Stimulated activated effector memory CD8-positive, alpha-beta T cell treated with anti-CD3 and anti-CD28 coated beads, Interleukin-12 subunit alpha, Interleukin-12 subunit beta, amount 100 ng/mL, for 72 hours (primary cell): ENCODE data around the gene D2HGDH.

Experiments used
- ATAC-seq: fragments of 150-1000 bp; cut with Tn5 transposase; 2 replicates; pipeline ENCODE4 v1.10.0; 2021
- DNase-seq, 2 donors: peaks; one replicate each; pipeline ENCODE4 v3.0.0; 2021 to 2022; ENCODE audit warnings: low spot score in 2 of 2
- H3K27ac Mint-ChIP-seq: one replicate; pipeline ENCODE4 v1.8.0; 2022; ENCODE audit warnings: mild to moderate bottlenecking, mixed read lengths
- H3K36me3 Mint-ChIP-seq: one replicate; pipeline ENCODE4 v1.8.0; 2022; ENCODE audit warnings: mild to moderate bottlenecking, mixed read lengths
- H3K4me1 Mint-ChIP-seq: one replicate; pipeline ENCODE4 v1.8.0; 2022; ENCODE audit warnings: mixed read lengths
- H3K4me3 Mint-ChIP-seq: one replicate; pipeline ENCODE4 v1.8.0; 2022; ENCODE audit warnings: mild to moderate bottlenecking, mixed read lengths
- H3K9me3 Mint-ChIP-seq: one replicate; pipeline ENCODE4 v1.8.0; 2022; ENCODE audit warnings: mixed read lengths

The D2HGDH gene

DNA sequence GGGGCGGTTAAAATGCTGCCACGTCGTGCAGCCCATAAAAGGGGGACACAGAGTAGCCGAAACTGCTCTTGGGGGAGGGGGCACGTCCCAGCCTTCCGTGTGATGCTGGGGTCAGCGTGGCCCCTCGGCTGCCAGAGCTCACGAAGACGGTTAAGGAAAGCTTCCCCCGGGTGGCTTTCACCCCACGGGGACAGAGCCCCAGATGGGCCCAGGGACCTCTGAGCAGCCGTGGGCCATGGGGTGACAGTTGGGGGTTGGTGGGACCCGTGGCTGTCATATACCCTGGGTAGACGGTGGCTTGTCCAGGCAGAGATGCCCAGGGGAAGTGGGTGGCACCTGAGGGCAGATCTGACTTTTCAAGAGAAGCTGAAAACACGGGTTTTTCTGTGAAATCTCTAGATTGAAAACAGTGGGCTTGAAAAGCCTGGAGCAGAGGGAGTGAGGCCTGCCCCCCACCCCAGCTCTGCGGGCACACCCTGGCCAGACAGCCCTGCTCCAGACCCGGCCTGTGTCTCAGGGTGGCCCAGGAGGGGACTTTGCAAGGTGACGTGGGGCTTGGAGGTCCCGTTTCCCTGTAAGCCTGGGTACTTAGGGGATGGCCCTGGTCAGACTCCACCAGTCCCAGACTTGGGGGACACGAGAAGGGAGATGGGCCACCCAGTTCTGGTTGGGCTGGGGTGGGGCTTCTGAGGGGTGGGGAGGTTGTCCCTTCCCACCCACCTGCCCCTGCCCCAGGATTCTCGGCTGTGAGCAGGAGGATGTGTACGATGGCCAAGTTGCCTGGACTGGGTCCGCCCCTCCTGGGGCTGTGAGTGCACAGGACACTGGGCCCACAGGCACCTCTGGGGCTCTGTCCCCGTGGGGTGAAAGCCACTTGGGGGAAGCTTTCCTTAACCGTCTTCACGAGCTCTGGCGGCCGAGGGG lies 75.2 kb downstream of the D2HGDH start:
- DNase-seq, result no peak
- ATAC-seq, result no peak
- no peak overlapping the region for H3K4me3 Mint-ChIP-seq

GRCh38 chr2:241810307-241811200 lies 76.1 kb downstream of the D2HGDH start:
- ATAC-seq (peak; percentile 31), DNase-seq (peak in 1 of 2 donors; percentile 47)
- Mint-ChIP-seq H3K36me3 (no peaks in the 10 kb centered on the region), H3K9me3 (no peaks in the 10 kb centered on the region), H3K4me3 (no peak overlapping the region), H3K27ac (peak overlapping the region; percentile 52), H3K4me1 (peaks cover 5% of the 10 kb centered on the region)

More for the DNA sequence above, 75.2 kb downstream of the D2HGDH start:
- Mint-ChIP-seq H3K4me1 (peaks cover 4% of the 10 kb centered on the region), H3K27ac (peak overlapping the region; percentile 52), H3K9me3 (no peaks in the 10 kb centered on the region), H3K36me3 (no peaks in the 10 kb centered on the region)

- Mint-ChIP-seq H3K4me1 (peaks cover 5% of the 10 kb centered on the region), H3K36me3 (no peaks in the 10 kb centered on the region), H3K27ac (no peak overlapping the region), H3K9me3 (no peaks in the 10 kb centered on the region), H3K4me3 (no peak overlapping the region)
- DNase-seq, result peak in 1 of 2 donors; percentile 48
- ATAC-seq, result peak; percentile 19
Observed at GRCh38 chr2:241811201-241811951, 76.9 kb downstream of the D2HGDH start.

GRCh38 chr2:241811952-241812729 lies 77.7 kb downstream of the D2HGDH start:
- DNase-seq (peak in 1 of 2 donors; percentile 45), ATAC-seq (no peak)
- no peaks in the 10 kb centered on the region for H3K36me3 Mint-ChIP-seq
- no peaks in the 10 kb centered on the region for H3K9me3 Mint-ChIP-seq
- H3K27ac Mint-ChIP-seq, result no peak overlapping the region
- H3K4me3 Mint-ChIP-seq, result no peak overlapping the region
- peaks cover 9% of the 10 kb centered on the region for H3K4me1 Mint-ChIP-seq

GRCh38 chr2:241812730-241813643 lies 78.6 kb downstream of the D2HGDH start:
- ATAC-seq (no peak), DNase-seq (peak in 1 of 2 donors; percentile 48)
- Mint-ChIP-seq H3K4me1 (peaks cover 17% of the 10 kb centered on the region), H3K4me3 (peak overlapping the region; percentile 18), H3K36me3 (no peaks in the 10 kb centered on the region), H3K27ac (no peak overlapping the region), H3K9me3 (no peaks in the 10 kb centered on the region)

- DNase-seq (peak in 1 of 2 donors; percentile 47), ATAC-seq (peak; percentile 29)
- Mint-ChIP-seq H3K36me3 (no peaks in the 10 kb centered on the region), H3K4me1 (peaks cover 17% of the 10 kb centered on the region), H3K9me3 (no peaks in the 10 kb centered on the region), H3K4me3 (peak overlapping the region; percentile 18), H3K27ac (no peak overlapping the region)
Observed at GRCh38 chr2:241813644-241814392, 79.4 kb downstream of the D2HGDH start.

GRCh38 chr2:241814393-241814642 lies 79.9 kb downstream of the D2HGDH start:
- Mint-ChIP-seq H3K4me1 (peaks cover 17% of the 10 kb centered on the region), H3K27ac (no peak overlapping the region), H3K4me3 (no peak overlapping the region), H3K9me3 (no peaks in the 10 kb centered on the region), H3K36me3 (no peaks in the 10 kb centered on the region)
- DNase-seq (peak in 1 of 2 donors; percentile 44), ATAC-seq (no peak)

- peaks cover 17% of the 10 kb centered on the region for H3K4me1 Mint-ChIP-seq
- DNase-seq, result peak in 1 of 2 donors; percentile 46
- no peaks in the 10 kb centered on the region for H3K9me3 Mint-ChIP-seq
- H3K4me3 Mint-ChIP-seq, result no peak overlapping the region
- peak overlapping the region; percentile 58 for H3K27ac Mint-ChIP-seq
- ATAC-seq, result no peak
- no peaks in the 10 kb centered on the region for H3K36me3 Mint-ChIP-seq
Observed at GRCh38 chr2:241814643-241815476, 80.4 kb downstream of the D2HGDH start.

GRCh38 chr2:241815477-241816430 lies 81.3 kb downstream of the D2HGDH start:
- no peaks in the 10 kb centered on the region for H3K36me3 Mint-ChIP-seq
- H3K27ac Mint-ChIP-seq, result peak overlapping the region; percentile 58
- DNase-seq (peak in 1 of 2 donors; percentile 46), ATAC-seq (no peak)
- H3K9me3 Mint-ChIP-seq, result no peaks in the 10 kb centered on the region
- H3K4me3 Mint-ChIP-seq, result no peak overlapping the region
- peaks cover 17% of the 10 kb centered on the region for H3K4me1 Mint-ChIP-seq

GRCh38 chr2:241816431-241817121 lies 82.1 kb downstream of the D2HGDH start:
- ATAC-seq (no peak), DNase-seq (peak in 1 of 2 donors; percentile 46)
- Mint-ChIP-seq H3K4me3 (no peak overlapping the region), H3K36me3 (no peaks in the 10 kb centered on the region), H3K9me3 (no peaks in the 10 kb centered on the region), H3K4me1 (peaks cover 23% of the 10 kb centered on the region), H3K27ac (no peak overlapping the region)

- Mint-ChIP-seq H3K9me3 (no peaks in the 10 kb centered on the region), H3K4me1 (peaks cover 27% of the 10 kb centered on the region), H3K4me3 (peak overlapping the region; percentile 62), H3K36me3 (no peaks in the 10 kb centered on the region), H3K27ac (peak overlapping the region; percentile 88)
- ATAC-seq (peak; percentile 45), DNase-seq (peak in 1 of 2 donors; percentile 52)
Observed at GRCh38 chr2:241817126-241817820, 82.8 kb downstream of the D2HGDH start.
